ENCODE results near the gene CCT3. TPM values are rescaled to one million over a fixed set of nuclear protein-coding genes. Genes with fewer than 3 reads are reported as not detected.

The CCT3 gene
- total RNA-seq (2014; rRNA removed; shearing (Covaris generic); ENCODE audit: low replicate concordance), result 325 and 443 TPM in 2 replicates

DNA sequence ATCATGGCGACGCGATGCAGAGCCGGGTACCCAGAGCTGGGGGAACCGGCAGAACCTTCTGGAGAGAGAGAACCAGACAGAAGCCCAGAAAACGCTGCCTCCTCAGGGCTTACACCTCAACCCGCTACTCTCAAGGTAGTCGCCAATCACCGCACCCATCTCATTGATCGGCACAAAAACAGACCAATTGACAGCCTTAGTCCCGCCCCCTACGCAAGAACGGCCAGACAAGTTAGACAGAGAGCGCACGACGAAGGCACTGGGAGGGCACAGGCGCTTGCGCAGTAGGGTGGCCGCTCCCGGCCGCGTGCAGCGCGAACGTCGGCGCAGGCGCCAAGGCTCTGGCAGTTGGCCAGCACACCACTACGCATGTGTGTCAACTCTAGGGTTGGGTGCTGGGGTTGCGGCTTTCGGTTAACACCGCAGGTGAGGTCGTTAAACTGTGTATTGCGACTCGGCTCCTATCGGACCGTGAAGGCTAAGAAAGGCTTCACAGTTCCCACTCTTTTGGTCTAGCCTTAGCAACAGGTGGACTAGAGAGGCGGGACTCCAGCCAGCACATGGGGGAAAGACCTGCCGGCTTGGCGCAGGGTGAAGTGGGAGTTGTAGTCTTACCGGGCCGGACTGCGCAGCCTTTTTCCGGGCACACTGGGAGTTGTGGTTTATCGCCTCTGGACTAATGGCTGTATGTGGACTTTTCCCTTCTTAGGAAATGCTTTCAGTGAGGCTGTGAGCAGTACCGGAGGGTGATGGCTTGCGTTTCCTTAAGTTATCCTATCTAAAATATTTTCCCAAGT, at the start of gene CCT3, which contains the start of gene TSACC:
Gene CCT3 (minus strand): TSS at position 113 of the 797 bp plus-strand sequence. CDS start 108 bp downstream, at position 5.
Gene TSACC (plus strand): TSS at position 347 of the 797 bp plus-strand sequence. CDS start 1,232 bp downstream, outside the sequence.
- Histone ChIP-seq H3K4me2 (ENCODE audit: low read depth, low read length, poor library complexity, severe bottlenecking) (peak within 1 kb of the TSS; percentile 87), H3K27me3 (ENCODE audit: low read length) (no peaks in the 10 kb centered on the region), H3K9me2 (replicated peaks; ENCODE audit: insufficient read depth, low read length) (no peaks in the 10 kb centered on the region), H3K27ac (ENCODE audit: low read length) (peak within 1 kb of the TSS; percentile 69), H3K9ac (ENCODE audit: low read length) (peak within 1 kb of the TSS; percentile 91), H4K20me1 (ENCODE audit: insufficient read depth, low read depth, low read length) (peaks cover 17% of the 10 kb centered on the region; the same call in 1 of the 2 replicates), H3K36me3 (ENCODE audit: insufficient read depth, low read length) (peaks cover 35% of the 10 kb centered on the region), H3K4me3 (ENCODE audit: low read length) (peak within 1 kb of the TSS; percentile 93), H3K9me3 (ENCODE audit: low read length) (no peaks in the 10 kb centered on the region), H3K4me1 (ENCODE audit: low read length) (peaks cover 20% of the 10 kb centered on the region), H3K79me2 (ENCODE audit: low read length) (peaks cover 42% of the 10 kb centered on the region), H2AFZ (ENCODE audit: low read length) (peak within 1 kb of the TSS; percentile 94; the same call in 1 of the 2 replicates)
- DNase-seq, result peak; percentile 100

DNA sequence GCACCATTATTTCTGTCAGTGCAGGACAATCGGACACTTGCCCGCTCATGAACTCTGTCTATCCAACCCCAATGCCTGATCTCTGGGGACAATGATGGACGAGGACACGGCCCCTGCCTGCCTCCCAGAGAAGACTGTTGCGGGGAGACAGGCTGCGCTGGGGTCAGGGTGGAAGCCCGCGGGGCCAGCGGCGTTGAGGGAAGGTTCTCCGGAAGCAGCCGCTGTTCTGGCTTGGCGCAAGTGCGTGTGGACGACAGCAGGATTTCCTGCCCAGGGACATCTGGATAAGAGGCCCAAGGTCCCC, 49.7 kb upstream of the CCT3 start:
- Histone ChIP-seq H3K9ac (ENCODE audit: low read length) (no peak overlapping the region), H3K9me3 (ENCODE audit: low read length) (no peaks in the 10 kb centered on the region), H3K4me2 (ENCODE audit: low read depth, low read length, poor library complexity, severe bottlenecking) (no peak overlapping the region), H2AFZ (ENCODE audit: low read length) (no peak overlapping the region), H3K9me2 (replicated peaks; ENCODE audit: insufficient read depth, low read length) (no peaks in the 10 kb centered on the region), H3K27me3 (ENCODE audit: low read length) (no peaks in the 10 kb centered on the region), H3K27ac (ENCODE audit: low read length) (no peak overlapping the region), H3K36me3 (ENCODE audit: insufficient read depth, low read length) (no peaks in the 10 kb centered on the region), H4K20me1 (ENCODE audit: insufficient read depth, low read depth, low read length) (no peaks in the 10 kb centered on the region), H3K4me3 (ENCODE audit: low read length) (no peak overlapping the region), H3K79me2 (ENCODE audit: low read length) (no peaks in the 10 kb centered on the region), H3K4me1 (ENCODE audit: low read length) (no peaks in the 10 kb centered on the region)
- DNase-seq, result no peak

DNA sequence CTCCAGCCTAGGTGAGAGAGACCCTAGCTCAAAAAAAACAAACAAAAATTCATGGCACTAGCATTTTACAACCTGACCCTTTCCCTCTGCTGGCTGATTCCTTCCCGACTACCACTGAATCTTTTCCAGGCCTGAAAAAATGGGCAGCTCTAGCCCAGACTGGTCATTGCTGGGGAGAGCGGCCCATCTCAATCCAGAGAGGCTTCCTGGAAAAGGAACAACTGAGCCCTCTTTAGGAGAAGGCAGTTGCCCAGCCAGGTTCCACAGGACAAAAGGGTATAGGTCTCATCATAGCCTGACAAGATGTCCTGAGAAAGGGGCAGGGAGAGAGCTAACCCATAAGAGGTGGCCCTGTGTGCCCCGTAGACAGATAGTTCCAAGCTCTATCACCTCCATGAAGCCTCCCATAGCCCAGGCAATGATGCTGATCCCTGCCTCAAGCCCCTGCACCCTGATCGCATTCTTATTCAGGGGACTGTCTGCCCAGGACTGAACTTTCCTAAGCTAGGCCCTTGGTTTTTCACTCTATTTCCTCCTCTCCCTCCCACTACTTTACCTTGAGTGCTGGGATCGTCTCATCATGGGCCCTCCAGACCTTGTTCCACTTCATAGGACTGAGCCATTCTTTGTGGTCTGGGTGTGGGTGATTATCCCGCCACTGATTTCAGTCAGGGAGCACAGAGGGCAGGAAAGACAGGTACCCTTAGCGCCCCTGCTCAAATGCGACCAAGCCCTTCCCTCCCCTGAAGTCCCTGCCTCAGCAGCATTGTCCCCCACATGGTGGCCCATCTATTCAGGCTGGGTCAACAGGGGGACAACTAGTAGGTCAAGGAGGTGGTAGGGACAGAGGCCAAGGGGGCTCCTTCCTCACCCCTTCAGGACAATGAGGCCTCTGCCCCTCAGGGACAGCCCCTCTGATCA, 49.1 kb upstream of the CCT3 start:
- Histone ChIP-seq H3K27me3 (ENCODE audit: low read length) (no peaks in the 10 kb centered on the region), H3K36me3 (ENCODE audit: insufficient read depth, low read length) (no peaks in the 10 kb centered on the region), H2AFZ (ENCODE audit: low read length) (no peak overlapping the region), H3K9ac (ENCODE audit: low read length) (no peak overlapping the region), H3K27ac (ENCODE audit: low read length) (no peak overlapping the region), H4K20me1 (ENCODE audit: insufficient read depth, low read depth, low read length) (no peaks in the 10 kb centered on the region), H3K79me2 (ENCODE audit: low read length) (no peaks in the 10 kb centered on the region), H3K4me3 (ENCODE audit: low read length) (no peak overlapping the region), H3K9me2 (replicated peaks; ENCODE audit: insufficient read depth, low read length) (no peaks in the 10 kb centered on the region), H3K4me1 (ENCODE audit: low read length) (no peaks in the 10 kb centered on the region), H3K9me3 (ENCODE audit: low read length) (no peaks in the 10 kb centered on the region), H3K4me2 (ENCODE audit: low read depth, low read length, poor library complexity, severe bottlenecking) (no peak overlapping the region)
- no peak for DNase-seq

DNA sequence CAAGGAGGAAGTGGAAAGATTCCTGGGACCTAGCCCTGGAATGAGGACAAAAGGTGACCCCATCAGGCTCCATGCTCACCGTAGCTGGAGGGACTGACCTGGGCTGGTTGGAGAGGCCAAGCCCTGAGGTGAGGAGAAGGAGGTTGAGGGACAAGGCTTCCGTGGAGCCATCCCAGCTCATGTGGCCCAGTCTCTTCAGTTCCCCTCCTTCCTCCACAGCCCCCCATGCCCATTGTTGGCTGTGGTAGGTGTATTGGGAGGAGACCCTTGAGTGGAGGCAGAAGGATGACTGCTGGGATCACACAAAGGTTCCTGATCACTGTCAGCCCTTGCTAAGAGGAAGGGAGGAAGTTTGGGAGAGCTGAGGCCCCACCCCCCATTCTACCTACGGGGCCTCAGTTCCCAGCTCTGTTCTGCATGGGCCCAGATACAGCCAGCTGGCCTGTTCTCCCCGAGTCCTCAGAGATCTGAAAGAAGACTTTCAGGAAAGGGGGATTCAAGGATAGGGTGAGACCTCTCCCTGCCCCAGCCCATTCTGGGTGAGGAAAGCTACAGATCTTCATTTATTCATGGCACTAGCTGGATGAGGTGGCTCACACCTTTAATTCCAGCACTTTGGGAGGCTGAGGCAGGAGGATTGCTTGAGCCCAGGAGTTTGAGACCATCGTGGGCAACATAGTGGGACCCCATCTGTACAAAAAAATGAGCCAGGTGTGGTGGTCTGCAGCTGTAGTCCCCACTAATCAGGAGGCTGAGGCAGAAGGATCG, 48.2 kb upstream of the CCT3 start:
- no peaks in the 10 kb centered on the region for H4K20me1 ChIP-seq (ENCODE audit: insufficient read depth, low read depth, low read length)
- no peak for DNase-seq
- H3K27me3 ChIP-seq (ENCODE audit: low read length), result no peaks in the 10 kb centered on the region
- H3K9me2 ChIP-seq (replicated peaks; ENCODE audit: insufficient read depth, low read length), result no peaks in the 10 kb centered on the region
- no peaks in the 10 kb centered on the region for H3K4me1 ChIP-seq (ENCODE audit: low read length)
- no peak overlapping the region for H3K27ac ChIP-seq (ENCODE audit: low read length)
- no peaks in the 10 kb centered on the region for H3K79me2 ChIP-seq (ENCODE audit: low read length)
- H2AFZ ChIP-seq (ENCODE audit: low read length), result no peak overlapping the region
- no peak overlapping the region for H3K4me2 ChIP-seq (ENCODE audit: low read depth, low read length, poor library complexity, severe bottlenecking)
- no peak overlapping the region for H3K4me3 ChIP-seq (ENCODE audit: low read length)
- no peak overlapping the region for H3K9ac ChIP-seq (ENCODE audit: low read length)
- no peaks in the 10 kb centered on the region for H3K36me3 ChIP-seq (ENCODE audit: insufficient read depth, low read length)
- no peaks in the 10 kb centered on the region for H3K9me3 ChIP-seq (ENCODE audit: low read length)

DNA sequence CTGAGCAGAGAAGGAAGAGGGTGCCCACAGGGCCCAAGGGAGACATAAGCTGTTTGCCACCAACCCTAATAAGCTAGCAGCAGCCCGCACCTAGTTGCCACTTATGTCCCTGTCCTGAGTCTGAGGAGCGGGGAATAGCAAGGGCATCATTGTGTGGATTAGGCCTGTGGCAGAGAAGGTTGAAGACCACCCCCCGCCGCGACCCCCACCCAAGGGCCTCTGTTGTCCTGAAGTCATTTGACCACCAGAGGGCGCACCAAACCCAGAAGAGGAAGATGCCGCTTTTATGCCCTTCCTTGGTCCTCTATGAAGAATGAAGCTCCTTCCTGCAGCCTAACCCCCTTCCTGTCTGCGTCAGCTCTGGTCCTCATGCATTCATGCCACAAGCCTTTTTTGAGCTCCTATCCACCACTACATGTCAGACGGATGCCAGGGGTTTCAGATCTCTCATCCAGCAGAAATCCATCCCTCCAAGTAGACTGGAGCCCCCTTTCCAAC, 47.5 kb upstream of the CCT3 start:
- no peaks in the 10 kb centered on the region for H3K9me3 ChIP-seq (ENCODE audit: low read length)
- H3K4me3 ChIP-seq (ENCODE audit: low read length), result no peak overlapping the region
- no peaks in the 10 kb centered on the region for H3K9me2 ChIP-seq (replicated peaks; ENCODE audit: insufficient read depth, low read length)
- no peaks in the 10 kb centered on the region for H3K36me3 ChIP-seq (ENCODE audit: insufficient read depth, low read length)
- H3K4me1 ChIP-seq (ENCODE audit: low read length), result no peaks in the 10 kb centered on the region
- no peaks in the 10 kb centered on the region for H3K27me3 ChIP-seq (ENCODE audit: low read length)
- H3K9ac ChIP-seq (ENCODE audit: low read length), result no peak overlapping the region
- no peak overlapping the region for H3K27ac ChIP-seq (ENCODE audit: low read length)
- no peak overlapping the region for H2AFZ ChIP-seq (ENCODE audit: low read length)
- H3K79me2 ChIP-seq (ENCODE audit: low read length), result no peaks in the 10 kb centered on the region
- H3K4me2 ChIP-seq (ENCODE audit: low read depth, low read length, poor library complexity, severe bottlenecking), result no peak overlapping the region
- DNase-seq, result peak; percentile 86
- no peaks in the 10 kb centered on the region for H4K20me1 ChIP-seq (ENCODE audit: insufficient read depth, low read depth, low read length)

DNA sequence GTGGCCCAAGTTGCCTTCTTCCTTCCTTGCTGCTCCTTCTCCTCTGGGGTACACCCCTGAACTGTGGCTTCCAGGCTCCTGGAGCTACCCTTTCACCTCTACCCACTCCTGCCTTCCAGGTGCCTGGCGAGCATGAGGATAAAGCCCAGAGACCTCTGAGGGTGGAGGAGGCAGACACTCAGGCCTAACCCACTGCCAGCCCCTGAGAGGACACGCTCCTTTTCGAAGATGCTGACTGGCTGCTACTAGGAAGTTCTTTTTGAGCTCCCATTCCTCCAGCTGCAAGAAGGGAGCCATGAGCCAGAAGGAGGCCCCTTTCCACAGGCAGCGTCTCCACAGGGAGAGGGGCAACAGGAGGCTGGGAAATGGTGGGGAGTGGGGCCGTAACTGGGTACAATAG, 46.6 kb upstream of the CCT3 start:
- Histone ChIP-seq H3K4me1 (ENCODE audit: low read length) (no peaks in the 10 kb centered on the region), H4K20me1 (ENCODE audit: insufficient read depth, low read depth, low read length) (no peaks in the 10 kb centered on the region), H3K9me2 (replicated peaks; ENCODE audit: insufficient read depth, low read length) (no peaks in the 10 kb centered on the region), H3K4me3 (ENCODE audit: low read length) (no peak overlapping the region), H2AFZ (ENCODE audit: low read length) (no peak overlapping the region), H3K27ac (ENCODE audit: low read length) (no peak overlapping the region), H3K9ac (ENCODE audit: low read length) (no peak overlapping the region), H3K4me2 (ENCODE audit: low read depth, low read length, poor library complexity, severe bottlenecking) (no peak overlapping the region), H3K79me2 (ENCODE audit: low read length) (no peaks in the 10 kb centered on the region), H3K36me3 (ENCODE audit: insufficient read depth, low read length) (no peaks in the 10 kb centered on the region), H3K9me3 (ENCODE audit: low read length) (no peaks in the 10 kb centered on the region), H3K27me3 (ENCODE audit: low read length) (no peaks in the 10 kb centered on the region)
- DNase-seq, result no peak

DNA sequence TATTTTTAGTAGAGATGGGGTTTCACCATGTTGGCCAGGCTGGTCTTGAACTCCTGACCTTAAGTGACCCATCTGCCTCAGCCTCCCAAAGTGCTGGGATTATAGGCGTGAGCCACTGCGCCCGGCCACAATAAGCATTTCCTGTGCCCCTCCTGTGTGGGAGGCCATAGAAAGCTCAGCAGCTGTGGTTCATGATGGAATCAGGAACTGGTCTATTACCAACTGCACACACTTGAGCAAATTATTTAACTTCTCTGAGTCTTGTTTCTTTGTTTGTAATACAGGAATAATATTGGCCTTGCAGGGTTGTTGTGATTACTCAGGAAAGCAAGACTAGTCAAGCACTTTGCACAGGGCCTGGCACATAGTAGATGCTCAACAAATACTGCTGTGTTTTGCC, 45.9 kb upstream of the CCT3 start:
- no peak for DNase-seq
- Histone ChIP-seq H3K4me1 (ENCODE audit: low read length) (no peaks in the 10 kb centered on the region), H3K36me3 (ENCODE audit: insufficient read depth, low read length) (no peaks in the 10 kb centered on the region), H3K9ac (ENCODE audit: low read length) (no peak overlapping the region), H3K79me2 (ENCODE audit: low read length) (no peaks in the 10 kb centered on the region), H3K4me3 (ENCODE audit: low read length) (no peak overlapping the region), H3K4me2 (ENCODE audit: low read depth, low read length, poor library complexity, severe bottlenecking) (no peak overlapping the region), H2AFZ (ENCODE audit: low read length) (no peak overlapping the region), H3K27ac (ENCODE audit: low read length) (no peak overlapping the region), H3K9me2 (replicated peaks; ENCODE audit: insufficient read depth, low read length) (no peaks in the 10 kb centered on the region), H3K9me3 (ENCODE audit: low read length) (no peaks in the 10 kb centered on the region), H4K20me1 (ENCODE audit: insufficient read depth, low read depth, low read length) (no peaks in the 10 kb centered on the region), H3K27me3 (ENCODE audit: low read length) (no peaks in the 10 kb centered on the region)

All from Karpas-422 (cell line).